22Rv1 (cell line): Measurements from ENCODE around the gene PGPEP1.

Experiments
- CTCF ChIP-seq: fragments of 450-650 bp; IDR thresholded peaks from 2 replicates; pipeline ENCODE4 v1.5.1; 2017; ENCODE audit warnings: mild to moderate bottlenecking
- ZFX ChIP-seq: fragments of 450-650 bp; IDR thresholded peaks from 2 replicates; pipeline ENCODE4 v1.6.1; 2017; ENCODE audit warnings: antibody characterized with exemption, borderline replicate concordance

GRCh38 chr19:18307271-18307681 is 33.1 kb upstream of the PGPEP1 start:
- TF ChIP-seq CTCF (no peak), ZFX (no peak)
